ENCODE data around the gene UBL4B. TPM values are rescaled to one million over a fixed set of nuclear protein-coding genes. Genes with fewer than 3 reads are reported as not detected.

The UBL4B gene
- total RNA-seq, 2 donors from 2014 or later: not detected

DNA sequence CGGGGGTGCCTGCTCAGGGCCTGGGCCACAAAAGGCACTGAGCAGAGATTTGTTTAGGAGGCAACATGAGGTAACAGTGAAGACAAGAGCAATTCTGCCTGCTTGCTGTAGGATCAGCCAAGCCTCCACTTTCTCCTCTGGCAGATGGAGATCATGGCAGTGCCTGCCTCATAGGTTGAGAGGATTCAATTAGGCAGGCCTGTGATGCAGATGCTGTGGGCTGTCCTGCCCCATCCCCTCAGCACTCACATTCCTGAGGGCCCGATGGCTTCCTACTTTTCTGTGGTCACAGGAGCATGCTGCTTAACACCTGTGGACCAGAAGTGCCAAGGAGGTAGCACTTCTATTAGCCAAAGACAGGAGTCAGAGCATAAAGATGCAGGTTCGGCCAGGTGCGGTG lies 1.2 kb upstream of the UBL4B start:
- Histone ChIP-seq H3K4me3 (no peak overlapping the region), H3K27me3 (replicated peaks; ENCODE audit: insufficient read depth) (no peaks in the 10 kb centered on the region), H3K4me1 (ENCODE audit: control insufficient read depth in 1 of 2, low read depth in 2 of 2) (no peaks in the 10 kb centered on the region), H3K27ac (no peak overlapping the region), H3K36me3 (no peaks in the 10 kb centered on the region), H3K9me3 (no peaks in the 10 kb centered on the region)
- ATAC-seq (ENCODE audit: insufficient number of reproducible peaks, low FRiP score, low read depth) (no peak), DNase-seq (ENCODE audit: low spot score) (no peak)
- TF ChIP-seq, protein P1, sequence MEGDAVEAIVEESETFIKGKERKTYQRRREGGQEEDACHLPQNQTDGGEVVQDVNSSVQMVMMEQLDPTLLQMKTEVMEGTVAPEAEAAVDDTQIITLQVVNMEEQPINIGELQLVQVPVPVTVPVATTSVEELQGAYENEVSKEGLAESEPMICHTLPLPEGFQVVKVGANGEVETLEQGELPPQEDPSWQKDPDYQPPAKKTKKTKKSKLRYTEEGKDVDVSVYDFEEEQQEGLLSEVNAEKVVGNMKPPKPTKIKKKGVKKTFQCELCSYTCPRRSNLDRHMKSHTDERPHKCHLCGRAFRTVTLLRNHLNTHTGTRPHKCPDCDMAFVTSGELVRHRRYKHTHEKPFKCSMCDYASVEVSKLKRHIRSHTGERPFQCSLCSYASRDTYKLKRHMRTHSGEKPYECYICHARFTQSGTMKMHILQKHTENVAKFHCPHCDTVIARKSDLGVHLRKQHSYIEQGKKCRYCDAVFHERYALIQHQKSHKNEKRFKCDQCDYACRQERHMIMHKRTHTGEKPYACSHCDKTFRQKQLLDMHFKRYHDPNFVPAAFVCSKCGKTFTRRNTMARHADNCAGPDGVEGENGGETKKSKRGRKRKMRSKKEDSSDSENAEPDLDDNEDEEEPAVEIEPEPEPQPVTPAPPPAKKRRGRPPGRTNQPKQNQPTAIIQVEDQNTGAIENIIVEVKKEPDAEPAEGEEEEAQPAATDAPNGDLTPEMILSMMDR (IDR thresholded peaks at IDR 0.05): no peak

DNA sequence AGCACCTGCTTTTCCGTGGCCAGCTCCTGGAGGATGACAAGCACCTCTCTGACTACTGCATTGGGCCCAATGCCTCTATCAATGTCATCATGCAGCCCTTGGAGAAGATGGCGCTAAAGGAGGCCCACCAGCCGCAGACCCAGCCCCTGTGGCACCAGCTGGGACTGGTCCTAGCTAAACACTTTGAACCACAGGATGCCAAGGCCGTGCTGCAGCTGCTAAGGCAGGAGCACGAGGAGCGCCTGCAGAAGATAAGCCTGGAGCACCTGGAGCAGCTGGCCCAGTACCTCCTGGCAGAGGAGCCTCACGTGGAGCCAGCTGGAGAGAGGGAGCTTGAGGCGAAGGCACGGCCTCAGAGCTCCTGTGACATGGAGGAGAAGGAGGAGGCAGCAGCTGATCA lies 413 bp downstream of the UBL4B start:
- TF ChIP-seq, protein P1 (IDR thresholded peaks at IDR 0.05): no peak
- Histone ChIP-seq H3K27ac (no peak overlapping the region), H3K9me3 (no peaks in the 10 kb centered on the region), H3K27me3 (replicated peaks; ENCODE audit: insufficient read depth) (no peaks in the 10 kb centered on the region), H3K4me3 (no peak overlapping the region), H3K36me3 (no peaks in the 10 kb centered on the region), H3K4me1 (ENCODE audit: control insufficient read depth in 1 of 2, low read depth in 2 of 2) (no peaks in the 10 kb centered on the region)
- no peak for DNase-seq (ENCODE audit: low spot score)
- no peak for ATAC-seq (ENCODE audit: insufficient number of reproducible peaks, low FRiP score, low read depth)

DNA sequence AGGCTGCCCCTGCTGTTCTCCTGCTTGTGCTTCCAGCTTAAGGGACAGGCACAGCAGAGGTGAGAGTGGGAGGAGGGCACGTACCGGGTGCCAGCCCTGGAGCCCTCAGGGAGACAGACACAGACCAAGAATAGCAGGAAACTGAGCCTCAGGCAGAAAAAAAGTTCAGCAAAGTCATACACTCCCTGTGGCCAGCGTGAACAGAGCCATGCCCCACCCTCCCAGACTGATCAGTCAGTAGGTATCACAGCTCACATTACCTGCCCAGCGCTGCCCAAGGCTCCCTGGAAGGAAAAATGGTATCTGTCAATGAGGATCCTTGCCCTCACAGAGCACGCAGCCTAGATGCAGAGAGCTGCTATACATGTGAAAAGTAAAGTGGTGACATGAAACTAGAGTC lies 1.3 kb downstream of the UBL4B start:
- DNase-seq (ENCODE audit: low spot score) (no peak), ATAC-seq (ENCODE audit: insufficient number of reproducible peaks, low FRiP score, low read depth) (no peak)
- Histone ChIP-seq H3K36me3 (no peaks in the 10 kb centered on the region), H3K27me3 (replicated peaks; ENCODE audit: insufficient read depth) (no peaks in the 10 kb centered on the region), H3K4me1 (ENCODE audit: control insufficient read depth in 1 of 2, low read depth in 2 of 2) (no peaks in the 10 kb centered on the region), H3K4me3 (no peak overlapping the region), H3K9me3 (no peaks in the 10 kb centered on the region), H3K27ac (no peak overlapping the region)
- TF ChIP-seq, protein P1 (IDR thresholded peaks at IDR 0.05): no peak

DNA sequence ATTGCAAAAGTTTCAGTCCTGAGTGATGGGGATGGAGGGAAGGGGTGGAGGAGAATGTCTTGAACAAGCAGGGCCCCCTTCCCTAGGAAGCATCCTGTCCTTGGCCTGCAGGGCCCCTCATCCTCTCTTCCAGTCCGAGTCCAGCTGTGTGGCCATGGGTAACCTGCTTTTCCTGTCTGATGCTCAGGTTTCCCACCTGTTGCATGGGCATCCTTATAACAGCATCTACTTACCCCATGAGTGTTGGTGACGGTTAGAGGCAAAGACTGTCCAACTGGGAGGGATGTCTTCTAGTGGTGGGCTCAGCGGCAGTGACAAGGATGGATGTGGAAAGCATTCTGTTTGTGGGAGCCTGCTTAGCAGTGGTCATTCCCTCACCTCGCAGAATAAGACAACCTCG lies 1.9 kb downstream of the UBL4B start:
- H3K4me3 ChIP-seq: no peak overlapping the region
- no peak overlapping the region for H3K27ac ChIP-seq
- ATAC-seq (ENCODE audit: insufficient number of reproducible peaks, low FRiP score, low read depth): no peak
- H3K36me3 ChIP-seq: no peaks in the 10 kb centered on the region
- TF ChIP-seq, protein P1 (IDR thresholded peaks at IDR 0.05): no peak
- H3K4me1 ChIP-seq (ENCODE audit: control insufficient read depth in 1 of 2, low read depth in 2 of 2): no peaks in the 10 kb centered on the region
- no peaks in the 10 kb centered on the region for H3K27me3 ChIP-seq (replicated peaks; ENCODE audit: insufficient read depth)
- no peaks in the 10 kb centered on the region for H3K9me3 ChIP-seq
- DNase-seq (ENCODE audit: low spot score): no peak

DNA sequence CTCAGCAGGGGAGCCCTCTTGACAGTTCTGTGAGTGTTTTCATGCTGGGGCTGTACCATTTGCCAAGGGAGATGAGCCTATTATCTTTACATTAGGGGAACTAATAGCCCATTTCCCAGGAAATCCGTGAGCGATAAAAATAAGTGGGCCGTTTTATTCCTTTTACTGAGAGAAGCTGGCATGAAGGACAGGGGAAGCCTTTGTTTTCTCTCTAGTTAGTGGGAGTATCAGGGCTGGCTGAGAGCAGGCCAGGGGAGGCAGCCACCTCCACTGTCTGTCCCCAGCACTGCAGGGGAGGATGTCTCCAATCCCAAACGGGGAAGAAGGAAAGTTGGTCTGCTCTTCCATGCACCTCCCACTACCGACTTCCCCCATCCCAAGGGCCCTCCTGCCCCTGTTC lies 2.5 kb downstream of the UBL4B start:
- no peak for ATAC-seq (ENCODE audit: insufficient number of reproducible peaks, low FRiP score, low read depth)
- no peak overlapping the region for H3K27ac ChIP-seq
- TF ChIP-seq, protein P1 (IDR thresholded peaks at IDR 0.05): no peak

More for the DNA sequence above, 2.5 kb downstream of the UBL4B start:
- H3K27me3 ChIP-seq (replicated peaks; ENCODE audit: insufficient read depth): no peaks in the 10 kb centered on the region
- H3K36me3 ChIP-seq: no peaks in the 10 kb centered on the region
- H3K9me3 ChIP-seq: no peaks in the 10 kb centered on the region
- no peaks in the 10 kb centered on the region for H3K4me1 ChIP-seq (ENCODE audit: control insufficient read depth in 1 of 2, low read depth in 2 of 2)
- no peak for DNase-seq (ENCODE audit: low spot score)
- H3K4me3 ChIP-seq: no peak overlapping the region
